NCI-H1092 treated with DMSO at 0.1 percent for 48 hours (cell line): ENCODE results near the gene SV2A.
"Not testable (repeated sequence)": the region's sequence is repeated elsewhere in the genome, so short reads cannot be mapped to it uniquely, and the experiment has no call there.

Experiments used
- DNase-seq: peaks from one replicate; lab custom pipeline; 2025; lab: John Stamatoyannopoulos, UW

SV2A gene

DNA sequence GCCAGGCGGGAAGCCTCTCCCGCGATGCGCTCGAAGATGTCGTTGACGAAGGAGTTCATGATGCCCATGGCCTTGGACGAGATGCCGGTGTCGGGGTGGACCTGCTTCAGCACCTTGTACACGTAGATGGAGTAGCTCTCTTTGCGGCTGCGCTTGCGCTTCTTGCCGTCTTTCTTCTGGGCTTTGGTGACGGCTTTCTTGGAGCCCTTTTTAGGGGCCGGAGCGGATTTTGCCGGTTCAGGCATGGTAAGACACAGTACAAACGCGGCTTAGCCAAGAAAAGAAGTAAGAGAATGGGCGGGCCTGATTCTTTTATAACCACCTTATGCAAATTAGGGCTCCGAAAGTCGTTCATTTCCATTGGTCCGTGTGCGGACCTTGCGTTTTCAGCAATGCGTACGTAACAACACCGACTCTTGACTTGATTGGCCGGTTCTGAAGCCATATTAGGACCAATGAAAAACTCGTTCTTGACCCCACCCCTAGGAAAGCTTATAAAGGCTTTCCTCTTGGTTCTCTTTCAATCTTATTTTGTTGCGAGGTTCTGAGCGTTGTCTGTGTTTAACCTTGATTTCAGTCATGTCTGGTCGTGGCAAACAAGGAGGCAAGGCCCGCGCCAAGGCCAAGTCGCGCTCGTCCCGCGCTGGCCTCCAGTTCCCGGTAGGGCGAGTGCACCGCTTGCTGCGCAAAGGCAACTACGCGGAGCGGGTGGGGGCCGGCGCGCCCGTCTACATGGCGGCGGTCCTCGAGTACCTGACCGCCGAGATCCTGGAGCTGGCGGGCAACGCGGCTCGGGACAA lies 31.0 kb downstream of the SV2A start:
- DNase-seq = peak; percentile 100

DNA sequence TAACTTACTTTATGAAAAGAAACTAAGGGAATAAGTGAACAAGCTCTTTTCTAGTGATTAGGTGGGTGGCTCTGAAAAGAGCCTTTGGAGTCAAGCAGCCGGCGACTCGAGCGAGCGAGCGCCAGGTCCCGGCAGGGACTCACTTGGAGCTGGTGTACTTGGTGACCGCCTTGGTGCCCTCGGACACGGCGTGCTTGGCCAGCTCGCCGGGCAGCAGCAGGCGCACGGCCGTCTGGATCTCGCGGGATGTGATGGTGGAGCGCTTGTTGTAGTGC lies 31.6 kb downstream of the SV2A start:
- not testable (repeated sequence) for DNase-seq

- peak; percentile 95 for DNase-seq
These were observed 32.1 kb downstream of the SV2A start for GRCh38 chr1:149885339-149886120.

GRCh38 chr1:149884433-149885338 lies 33.0 kb downstream of the SV2A start:
- peak; percentile 71 for DNase-seq

GRCh38 chr1:149883598-149884247 lies 33.9 kb downstream of the SV2A start:
- no peak for DNase-seq

- no peak for DNase-seq
These were observed 35.8 kb downstream of the SV2A start for GRCh38 chr1:149881876-149882275.

- DNase-seq = no peak
These were observed 38.1 kb downstream of the SV2A start for GRCh38 chr1:149879556-149879955.

GRCh38 chr1:149877211-149877946 lies 40.3 kb downstream of the SV2A start:
- no peak for DNase-seq

GRCh38 chr1:149873060-149873459 lies 44.6 kb downstream of the SV2A start:
- not testable (repeated sequence) for DNase-seq

DNA sequence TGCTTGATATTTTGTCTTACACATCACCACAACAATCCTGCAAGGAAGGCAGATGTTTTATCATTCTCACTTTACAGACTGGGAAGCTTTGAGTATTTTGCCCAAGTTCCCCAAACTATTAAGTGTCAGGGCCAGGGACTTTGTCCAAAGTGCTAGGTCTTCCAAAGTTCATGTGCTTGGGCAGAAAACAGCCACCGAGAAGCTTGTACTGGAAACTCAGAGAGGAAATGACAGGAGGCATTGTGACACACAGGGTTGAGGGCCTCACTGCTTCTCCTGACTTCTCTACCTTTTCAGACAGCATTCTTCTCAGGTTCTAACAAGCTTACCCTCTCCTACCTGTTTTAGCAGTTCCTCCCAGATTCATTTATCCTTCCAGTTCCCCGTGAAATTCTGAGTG lies 50.8 kb downstream of the SV2A start:
- not testable (repeated sequence) for DNase-seq

DNA sequence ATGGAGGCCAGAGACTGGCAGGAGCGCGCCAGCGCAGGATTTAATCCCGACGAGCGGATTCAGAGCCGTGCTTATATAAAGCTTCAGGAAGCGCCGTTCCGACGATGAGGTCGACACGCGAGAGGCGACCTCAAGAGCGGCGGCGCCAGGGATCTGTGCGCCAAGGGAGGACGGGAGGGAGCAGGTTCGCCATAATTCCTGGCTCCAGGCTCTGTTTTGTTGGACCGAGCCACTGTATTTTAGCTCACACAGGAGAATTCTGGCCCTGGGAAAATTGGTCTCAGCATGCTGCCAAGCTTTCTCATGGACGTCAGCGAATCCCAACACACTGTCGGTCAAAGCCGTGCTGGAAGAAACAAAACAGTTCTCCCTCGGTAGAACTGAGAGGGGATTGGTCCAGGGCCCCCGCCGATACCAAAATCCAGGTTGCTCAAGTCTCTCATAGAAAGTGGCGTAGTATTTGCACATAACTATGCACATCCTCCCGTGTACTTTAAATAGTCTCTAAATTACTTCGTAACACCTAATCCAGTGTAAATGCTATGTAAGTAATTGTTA lies 56.1 kb downstream of the SV2A start:
- DNase-seq = not testable (repeated sequence)

DNA sequence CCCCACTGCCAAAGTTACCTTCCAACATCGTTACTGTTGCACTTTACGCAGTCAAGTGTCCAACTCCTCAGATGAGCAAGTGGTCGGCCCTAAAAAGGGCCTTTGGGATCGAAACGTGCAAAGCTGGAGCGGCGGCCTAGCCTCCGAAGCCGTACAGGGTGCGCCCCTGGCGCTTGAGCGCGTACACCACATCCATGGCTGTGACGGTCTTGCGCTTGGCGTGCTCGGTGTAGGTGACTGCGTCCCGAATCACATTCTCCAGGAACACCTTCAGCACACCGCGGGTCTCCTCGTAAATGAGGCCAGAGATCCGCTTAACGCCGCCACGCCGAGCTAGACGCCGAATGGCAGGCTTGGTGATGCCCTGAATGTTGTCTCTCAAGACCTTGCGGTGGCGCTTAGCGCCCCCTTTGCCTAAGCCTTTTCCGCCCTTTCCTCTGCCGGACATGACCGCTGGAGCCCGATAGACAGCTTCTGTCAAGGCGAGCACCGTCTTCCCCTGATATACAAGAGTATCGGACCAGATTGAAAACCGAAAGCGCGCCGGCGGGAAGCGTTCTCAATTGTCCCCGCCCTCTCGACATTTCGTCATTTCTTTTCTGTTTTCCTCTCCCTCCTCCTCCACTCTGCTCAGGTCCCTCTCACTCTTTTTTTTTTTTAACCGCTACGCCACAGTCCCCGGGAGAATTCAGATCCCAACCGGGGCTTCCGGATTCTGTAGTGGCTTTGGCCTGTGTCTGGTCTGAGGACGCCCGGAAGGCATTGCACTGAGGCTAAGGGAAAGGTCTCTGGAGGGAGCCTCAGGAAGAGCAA lies 56.8 kb downstream of the SV2A start:
- DNase-seq = not testable (repeated sequence)

DNA sequence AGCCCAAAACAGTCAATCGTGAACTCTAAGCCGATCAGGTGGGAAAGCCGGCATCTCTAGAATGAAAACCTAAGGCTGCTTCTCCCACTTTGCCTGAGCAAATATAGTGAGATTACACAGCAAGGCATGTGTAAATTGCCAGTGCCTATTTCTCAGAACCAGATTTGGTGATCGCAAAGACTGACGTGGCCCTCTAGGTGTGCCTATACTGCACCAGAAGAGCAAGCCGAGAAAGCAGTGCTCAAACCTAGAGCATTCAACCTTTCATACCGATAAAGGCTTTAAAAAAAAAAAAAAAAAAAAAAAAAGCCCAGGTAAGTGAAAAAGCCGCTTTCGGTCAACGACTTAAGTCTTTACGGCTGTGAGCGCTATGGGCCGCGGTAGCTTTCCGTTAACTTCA lies 57.4 kb downstream of the SV2A start:
- DNase-seq = not testable (repeated sequence)
